Left lung (tissue), 10 donors: ENCODE data around the gene RAB3C. TPM values are rescaled to one million over a fixed set of nuclear protein-coding genes. Genes with fewer than 3 reads are reported as not detected.

ENCODE experiments used
- ATAC-seq: fragments of 200-7000 bp; cut with Tn5 transposase; one replicate; pipeline ENCODE4 v1.9.1; 2020; ENCODE audit warnings: moderate library complexity
- DNase-seq, 4 donors: peaks; one replicate each; pipeline ENCODE4 v3.0.0-alpha.2; 2013 to 2020
- H3K27ac ChIP-seq, 2 donors: fragments of 200-600 bp; sonication (generic) in 1 of 2; one replicate each; pipeline versions ENCODE4 v1.5.0 to v1.8.0; 2020 to 2021
- H3K27me3 ChIP-seq, 2 donors: fragments of 200-600 bp; sonication (generic) in 1 of 2; one replicate each; pipeline versions ENCODE4 v1.5.0 to v1.8.0; 2020 to 2021
- H3K36me3 ChIP-seq, 2 donors: fragments of 200-600 bp; sonication (generic) in 1 of 2; one replicate each; pipeline versions ENCODE4 v1.5.0 to v1.8.0; 2020 to 2021
- H3K4me1 ChIP-seq, 2 donors: fragments of 200-600 bp; one replicate each; pipeline ENCODE4 v1.8.0; 2021
- H3K4me3 ChIP-seq, 2 donors: fragments of 200-600 bp; sonication (generic) in 1 of 2; one replicate each; pipeline versions ENCODE4 v1.5.0 to v1.8.0; 2020 to 2021; ENCODE audit warnings: mild to moderate bottlenecking in 1 of 2
- H3K9me3 ChIP-seq, 2 donors: fragments of 200-600 bp; sonication (generic) in 1 of 2; one replicate each; pipeline versions ENCODE4 v1.5.0 to v1.8.0; 2020 to 2021
- intact Hi-C, 2 donors: fragments of 100-400 bp; cut with DNase I; formaldehyde crosslinking; loops; one replicate each; pipeline versions ENCODE4 v1.11.2 to v1.14.2; 2022
- polyA plus RNA-seq, 6 donors: library from polyadenylated mRNA; unstranded; fragments of 120-200 nt; gene quantifications; one replicate each; pipeline ENCODE4 v1.2.1, GENCODE V29; 2013; ENCODE audit not compliant: insufficient read length in 6 of 6
- total RNA-seq, 2 donors: library from RNA; stranded (reverse); fragmentation: NEBNext Ultra II Directional; extraction: Animal tissue kit (Norgen Biotek cat#: 25700); gene quantifications; one replicate each; pipeline ENCODE4 v1.2.1, GENCODE V29; 2021
- TF ChIP-seq, protein P1 (sequence below), 2 donors: fragments of 200-600 bp; sonication (generic) in 1 of 2; IDR thresholded peaks; one replicate each; pipeline versions ENCODE4 v1.5.0 to v1.8.0; 2021; ENCODE audit warnings: antibody characterized with exemption in 2 of 2
- donor health status: DM: no; HTN: yes; CAD: no.
- donor health status: DM: no; HTN: no; CAD: no.

Gene RAB3C
- total and polyA plus RNA-seq, 8 donors = 1.1 to 3.5 (median 1.6) TPM

DNA sequence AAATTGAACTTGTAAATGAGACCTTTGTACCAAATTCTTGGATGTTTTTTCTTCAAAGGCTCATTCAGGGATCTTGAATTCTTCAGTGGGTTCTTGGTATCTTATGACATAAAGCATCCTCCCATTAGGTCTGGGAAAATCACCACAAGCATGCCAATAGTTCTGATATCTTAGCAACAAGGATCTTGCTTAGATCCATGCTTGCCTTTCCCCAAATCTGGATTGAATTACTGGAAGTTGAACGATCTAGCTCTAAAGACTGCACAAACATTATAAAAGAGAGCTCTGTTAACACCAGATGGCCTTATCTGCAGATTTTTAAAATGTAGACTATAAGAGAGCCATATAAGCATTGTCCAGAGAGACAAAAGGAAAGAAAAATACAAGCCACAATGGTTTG, 266.3 kb downstream of the RAB3C start:
- no peaks in the 10 kb centered on the region for H3K9me3 ChIP-seq
- H3K36me3 ChIP-seq = no peaks in the 10 kb centered on the region
- H3K27me3 ChIP-seq = no peaks in the 10 kb centered on the region
- H3K4me3 ChIP-seq = no peak overlapping the region
- DNase-seq = no peak
- ATAC-seq = no peak
- TF ChIP-seq, protein P1, sequence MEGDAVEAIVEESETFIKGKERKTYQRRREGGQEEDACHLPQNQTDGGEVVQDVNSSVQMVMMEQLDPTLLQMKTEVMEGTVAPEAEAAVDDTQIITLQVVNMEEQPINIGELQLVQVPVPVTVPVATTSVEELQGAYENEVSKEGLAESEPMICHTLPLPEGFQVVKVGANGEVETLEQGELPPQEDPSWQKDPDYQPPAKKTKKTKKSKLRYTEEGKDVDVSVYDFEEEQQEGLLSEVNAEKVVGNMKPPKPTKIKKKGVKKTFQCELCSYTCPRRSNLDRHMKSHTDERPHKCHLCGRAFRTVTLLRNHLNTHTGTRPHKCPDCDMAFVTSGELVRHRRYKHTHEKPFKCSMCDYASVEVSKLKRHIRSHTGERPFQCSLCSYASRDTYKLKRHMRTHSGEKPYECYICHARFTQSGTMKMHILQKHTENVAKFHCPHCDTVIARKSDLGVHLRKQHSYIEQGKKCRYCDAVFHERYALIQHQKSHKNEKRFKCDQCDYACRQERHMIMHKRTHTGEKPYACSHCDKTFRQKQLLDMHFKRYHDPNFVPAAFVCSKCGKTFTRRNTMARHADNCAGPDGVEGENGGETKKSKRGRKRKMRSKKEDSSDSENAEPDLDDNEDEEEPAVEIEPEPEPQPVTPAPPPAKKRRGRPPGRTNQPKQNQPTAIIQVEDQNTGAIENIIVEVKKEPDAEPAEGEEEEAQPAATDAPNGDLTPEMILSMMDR (IDR thresholded peaks at IDR 0.05) = no peak
- no peaks in the 10 kb centered on the region for H3K4me1 ChIP-seq
- H3K27ac ChIP-seq = no peak overlapping the region
- intact Hi-C loops = no loop called here

DNA sequence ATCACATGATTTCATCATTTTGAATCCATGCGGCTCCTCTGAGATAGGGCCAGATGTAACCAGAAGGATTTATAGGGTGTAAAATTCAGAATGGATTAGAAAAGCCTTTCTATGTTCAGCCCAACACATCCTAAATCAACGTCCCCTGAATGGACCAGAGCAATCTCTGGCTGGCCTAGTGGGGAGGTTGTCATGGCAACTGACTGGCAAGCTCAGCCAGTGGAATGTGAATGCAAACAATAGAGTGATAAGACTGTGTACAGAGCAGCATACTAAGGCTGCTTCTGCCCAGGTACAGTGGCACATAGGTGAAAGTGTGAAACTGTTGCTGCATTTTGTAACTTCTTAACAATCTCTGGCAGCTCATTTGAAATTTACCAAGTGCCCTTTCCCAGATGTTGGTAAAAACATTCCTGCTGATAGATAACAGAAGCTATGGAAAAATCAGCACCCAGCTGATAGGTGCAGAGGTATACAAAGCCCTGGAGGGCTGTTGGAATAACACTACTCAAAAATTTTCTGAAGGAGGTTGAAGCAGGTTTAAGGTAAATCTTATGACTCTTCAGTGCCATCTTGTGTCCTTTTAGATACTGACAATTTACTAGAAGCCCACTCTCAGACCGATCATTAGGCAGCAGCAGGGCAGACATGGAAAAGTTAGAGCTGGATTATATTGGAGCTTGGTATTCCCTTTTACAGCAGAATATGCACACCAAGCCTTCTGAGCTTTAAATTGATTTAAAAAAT, 267.2 kb downstream of the RAB3C start:
- intact Hi-C loops = loop anchor here in 1 of 2 donors (5.0 kb wide), 1 partner anchor 353 kb away; no protein-coding TSS in a partner anchor
- Histone ChIP-seq H3K9me3 (no peaks in the 10 kb centered on the region), H3K27me3 (no peaks in the 10 kb centered on the region), H3K4me3 (no peak overlapping the region), H3K36me3 (no peaks in the 10 kb centered on the region), H3K4me1 (no peaks in the 10 kb centered on the region), H3K27ac (no peak overlapping the region)
- ATAC-seq (peak; percentile 91), DNase-seq (peak in 3 of 4 donors; percentile 54 to 83 (median 72))
- TF ChIP-seq, protein P1 (IDR thresholded peaks at IDR 0.05) = peak; percentile 39 to 47

DNA sequence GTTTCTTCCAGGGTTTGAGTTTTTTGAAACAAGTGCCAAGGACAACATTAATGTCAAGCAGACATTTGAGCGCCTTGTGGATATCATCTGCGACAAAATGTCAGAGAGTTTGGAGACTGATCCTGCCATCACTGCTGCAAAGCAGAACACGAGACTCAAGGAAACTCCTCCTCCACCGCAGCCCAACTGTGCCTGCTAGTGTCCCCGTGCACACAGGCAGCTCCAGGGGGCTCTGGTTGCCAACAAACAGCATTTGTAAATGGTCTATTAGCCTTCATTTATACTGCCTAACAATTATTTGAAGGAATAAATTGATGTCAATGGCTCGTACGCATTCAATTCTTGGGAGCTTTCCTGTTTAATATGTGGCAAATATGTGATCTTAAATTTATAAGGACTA, 268.3 kb downstream of the RAB3C start:
- Histone ChIP-seq H3K27ac (no peak overlapping the region), H3K4me3 (no peak overlapping the region), H3K4me1 (peaks cover 0 to 3% of the 10 kb centered on the region in 2 donors), H3K36me3 (no peaks in the 10 kb centered on the region), H3K27me3 (no peaks in the 10 kb centered on the region), H3K9me3 (no peaks in the 10 kb centered on the region)
- intact Hi-C loops = loop anchor here in 1 of 2 donors (5.0 kb wide), 1 partner anchor 354 kb away; no protein-coding TSS in a partner anchor
- TF ChIP-seq, protein P1 (IDR thresholded peaks at IDR 0.05) = no peak
- DNase-seq = no peak
- ATAC-seq = no peak

DNA sequence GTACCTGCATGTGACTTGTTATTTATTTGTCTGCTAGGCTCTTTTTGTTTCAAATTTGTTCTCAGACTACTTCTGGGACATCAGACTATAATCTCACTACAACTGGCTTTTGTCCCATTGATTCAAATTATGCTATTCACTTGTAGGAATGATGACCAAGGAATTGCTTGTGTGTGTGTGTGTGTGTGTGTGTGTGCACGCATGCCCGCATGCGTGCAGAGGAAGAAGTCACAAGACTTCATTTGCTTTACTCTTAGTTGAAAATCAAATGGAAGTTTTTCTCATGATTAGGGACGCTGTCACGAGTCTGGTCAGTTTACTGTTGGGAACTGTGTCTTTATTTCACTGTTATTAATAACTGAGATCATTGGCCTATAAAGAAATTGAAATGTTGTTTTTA, 268.7 kb downstream of the RAB3C start:
- Histone ChIP-seq H3K27me3 (no peaks in the 10 kb centered on the region), H3K27ac (no peak overlapping the region), H3K36me3 (no peaks in the 10 kb centered on the region), H3K4me3 (no peak overlapping the region), H3K9me3 (no peaks in the 10 kb centered on the region), H3K4me1 (peaks cover 0 to 3% of the 10 kb centered on the region in 2 donors)
- intact Hi-C loops = loop anchor here in 1 of 2 donors (5.0 kb wide), 1 partner anchor 354 kb away; no protein-coding TSS in a partner anchor
- TF ChIP-seq, protein P1 (IDR thresholded peaks at IDR 0.05) = no peak
- ATAC-seq (no peak), DNase-seq (no peak)

DNA sequence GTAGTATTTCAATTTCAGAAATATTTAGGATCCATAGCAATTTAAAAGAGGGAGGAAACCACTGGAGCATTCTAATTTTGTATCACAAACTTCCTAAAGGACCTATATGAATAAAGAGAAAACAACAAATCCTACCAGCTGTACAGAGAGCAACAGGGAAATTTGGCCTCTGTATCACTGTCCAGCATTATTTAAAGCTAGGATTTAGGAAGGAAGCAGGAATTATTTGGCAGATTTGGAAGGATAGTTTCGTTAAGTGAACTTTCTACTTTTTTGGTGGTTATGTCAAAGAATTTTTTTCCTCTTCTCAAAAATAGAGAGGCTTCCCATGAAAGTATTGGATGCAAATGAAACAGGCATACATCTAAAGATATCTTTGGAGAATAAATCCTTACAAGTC, 269.7 kb downstream of the RAB3C start:
- TF ChIP-seq, protein P1 (IDR thresholded peaks at IDR 0.05) = no peak
- DNase-seq (no peak), ATAC-seq (no peak)
- intact Hi-C loops = loop anchor here in 1 of 2 donors (5.0 kb wide), 1 partner anchor 355 kb away; no protein-coding TSS in a partner anchor
- Histone ChIP-seq H3K4me1 (peaks cover 0 to 3% of the 10 kb centered on the region in 2 donors), H3K4me3 (no peak overlapping the region), H3K27me3 (no peaks in the 10 kb centered on the region), H3K27ac (no peak overlapping the region), H3K9me3 (no peaks in the 10 kb centered on the region), H3K36me3 (no peaks in the 10 kb centered on the region)
